Measurements from ENCODE around the gene GIGYF2. TPM values are rescaled to one million over a fixed set of nuclear protein-coding genes. Genes with fewer than 3 reads are reported as not detected.

Gene GIGYF2
- total and polyA plus RNA-seq, 2 of the 13 experiments (the other 11 are each of a cell fraction or from before 2014, with no cell fraction given) = 44.9 to 73.5 TPM

GRCh38 chr2:232865165-232865564 is 168.0 kb downstream of the GIGYF2 start:
- H3K4me3 ChIP-seq (replicated peaks in 1 of 3; ENCODE audit: insufficient read depth in 1 of 3, low read depth in 2 of 3, low read length in 3 of 3) = no peak overlapping the region
- no peak for DNase-seq (ENCODE audit: low spot score)
- H4K20me1 ChIP-seq (ENCODE audit: insufficient read depth, low read length) = no peaks in the 10 kb centered on the region
- in situ Hi-C loops (cut with HindIII; ENCODE audit: extremely low pct_ligation_motif_present, low pct_unique_long_range_greater_than_20kb) = no loop called here
- TF ChIP-seq CEBPG (CRISPR knock-in tag; IDR thresholded peaks at IDR 0.05) (peak; percentile 43; the same call in 1 of the 2 replicates), TEF (CRISPR knock-in tag; IDR thresholded peaks at IDR 0.05) (no peak), CEBPB (IDR thresholded peaks at IDR 0.05; ENCODE audit: borderline replicate concordance, low read depth, low read length) (peak; percentile 56; the same call in 1 of the 2 replicates), ZNF513 (CRISPR knock-in tag; conservative IDR thresholded peaks at IDR 0.05) (no peak), PRPF4 (IDR thresholded peaks at IDR 0.05; ENCODE audit: low read depth, low read length, poor library complexity, severe bottlenecking) (no peak)
- BruUV-seq (replicated peaks) = no TSS peak
- FAIRE-seq = no peak
- H3K4me2 ChIP-seq (ENCODE audit: low read depth, low read length) = no peak overlapping the region
- H3K4me1 ChIP-seq (ENCODE audit: insufficient read depth, low read length) = peaks cover 56% of the 10 kb centered on the region
- H3K27ac ChIP-seq (ENCODE audit: extremely low read length, insufficient read depth, low read length) = no peak overlapping the region
- no peak for ATAC-seq
- no peak overlapping the region for H2AFZ ChIP-seq (ENCODE audit: low read length)
- ChIA-PET POLR2A (no interaction called here), CTCF (ENCODE audit: low intra/inter-chr PET ratio, low total read pairs) (no interaction called here)
- intact Hi-C loops (cut with micrococcal nuclease; ENCODE audit: unreplicated experiment) = no loop called here
- 100% methylated on average over 1 of the region's 1 CpG for WGBS (ENCODE audit: low lambda C conversion rate)
- H3K27me3 ChIP-seq (ENCODE audit: control insufficient read depth in 1 of 2, insufficient read depth in 2 of 2, low read length in 2 of 2) = no peaks in the 10 kb centered on the region
- no peak overlapping the region for H3K9ac ChIP-seq (ENCODE audit: insufficient read depth, low read depth, low read length)
- peaks cover under 1% of the 10 kb centered on the region for H3K79me2 ChIP-seq (ENCODE audit: insufficient read depth, low read length)
- no peaks in the 10 kb centered on the region for H3K9me3 ChIP-seq (ENCODE audit: low read length)
- 0 out of 5 replicates have a peak, but pooled peaks cover 0 to 2% of the 10 kb centered on the region in 2 experiments for H3K36me3 ChIP-seq (replicated peaks in 1 of 2; ENCODE audit: control insufficient read depth in 1 of 2, insufficient read depth in 2 of 2, low read length in 2 of 2)

GRCh38 chr2:232866104-232866503 is 169.0 kb downstream of the GIGYF2 start:
- peaks cover 56% of the 10 kb centered on the region for H3K4me1 ChIP-seq (ENCODE audit: insufficient read depth, low read length)
- 96% methylated on average over 4 of the region's 4 CpGs for WGBS (ENCODE audit: low lambda C conversion rate)
- no peak for FAIRE-seq
- no peaks in the 10 kb centered on the region for H3K27me3 ChIP-seq (ENCODE audit: control insufficient read depth in 1 of 2, insufficient read depth in 2 of 2, low read length in 2 of 2)
- no peak for TF ChIP-seq SIX4 (CRISPR knock-in tag; IDR thresholded peaks at IDR 0.05)
- TF ChIP-seq ZNF546 (CRISPR knock-in tag; conservative IDR thresholded peaks at IDR 0.05) = no peak
- no peak for TF ChIP-seq ZBTB1 (CRISPR knock-in tag; IDR thresholded peaks at IDR 0.05; ENCODE audit: borderline replicate concordance)
- no peak for TF ChIP-seq ZNF781 (CRISPR knock-in tag; IDR thresholded peaks at IDR 0.05; ENCODE audit: borderline replicate concordance, not compliant biosample characterization)
- no peak for TF ChIP-seq FOXM1 (CRISPR knock-in tag; IDR thresholded peaks at IDR 0.05)
- TF ChIP-seq ZNF326 (CRISPR knock-in tag; IDR thresholded peaks at IDR 0.05; ENCODE audit: borderline replicate concordance) = no peak
- TF ChIP-seq ZNF33B (CRISPR knock-in tag; IDR thresholded peaks at IDR 0.05) = no peak
- TF ChIP-seq CENPBD1 (CRISPR knock-in tag; IDR thresholded peaks at IDR 0.05; ENCODE audit: borderline replicate concordance, low read depth) = no peak
- BruUV-seq (replicated peaks) = no TSS peak
- intact Hi-C loops (cut with micrococcal nuclease; ENCODE audit: unreplicated experiment) (no loop called here), in situ Hi-C loops (cut with HindIII; ENCODE audit: extremely low pct_ligation_motif_present, low pct_unique_long_range_greater_than_20kb) (no loop called here)
- no peaks in the 10 kb centered on the region for H4K20me1 ChIP-seq (ENCODE audit: insufficient read depth, low read length)
- H2AFZ ChIP-seq (ENCODE audit: low read length) = no peak overlapping the region
- peaks cover 10% of the 10 kb centered on the region for H3K79me2 ChIP-seq (ENCODE audit: insufficient read depth, low read length)
- POLR2A ChIA-PET = interaction anchor here (1.7 kb wide), 1 partner anchor 9 kb away, joined by 4 read pairs; no protein-coding TSS in a partner anchor
- DNase-seq (ENCODE audit: low spot score) = no peak
- H3K27ac ChIP-seq (ENCODE audit: extremely low read length, insufficient read depth, low read length) = no peak overlapping the region
- CTCF ChIA-PET (ENCODE audit: low intra/inter-chr PET ratio, low total read pairs) = no interaction called here
- H3K9me3 ChIP-seq (ENCODE audit: low read length) = no peaks in the 10 kb centered on the region
- 0 out of 5 replicates have a peak, but pooled peaks cover 0 to 2% of the 10 kb centered on the region in 2 experiments for H3K36me3 ChIP-seq (replicated peaks in 1 of 2; ENCODE audit: control insufficient read depth in 1 of 2, insufficient read depth in 2 of 2, low read length in 2 of 2)
- no peak for ATAC-seq
- no peak overlapping the region for H3K4me3 ChIP-seq (replicated peaks in 1 of 3; ENCODE audit: insufficient read depth in 1 of 3, low read depth in 2 of 3, low read length in 3 of 3)
- H3K9ac ChIP-seq (ENCODE audit: insufficient read depth, low read depth, low read length) = no peak overlapping the region
- no peak overlapping the region for H3K4me2 ChIP-seq (ENCODE audit: low read depth, low read length)
